ENCODE results near the gene ADAMTSL1.

DNA sequence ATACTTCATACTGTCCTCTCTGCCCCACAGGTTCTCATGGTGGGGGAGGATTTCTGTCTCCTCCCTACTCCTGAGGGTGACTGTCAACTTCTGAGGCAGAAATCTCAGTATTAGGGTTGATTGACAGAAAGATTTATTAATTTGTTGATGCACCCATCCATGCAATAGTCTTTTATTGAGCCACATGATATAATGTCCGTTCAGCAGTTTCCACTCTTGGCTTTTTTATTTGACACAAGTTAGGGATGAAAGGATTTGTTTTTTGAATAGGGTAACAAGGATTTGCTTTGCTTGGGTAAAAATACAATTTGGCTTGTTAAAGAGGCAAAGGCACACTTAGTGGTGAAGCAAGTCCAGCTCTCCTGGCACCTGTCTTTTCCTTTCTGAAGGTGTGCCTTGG is 125.0 kb downstream of the ADAMTSL1 start:
- TF ChIP-seq, protein P1, sequence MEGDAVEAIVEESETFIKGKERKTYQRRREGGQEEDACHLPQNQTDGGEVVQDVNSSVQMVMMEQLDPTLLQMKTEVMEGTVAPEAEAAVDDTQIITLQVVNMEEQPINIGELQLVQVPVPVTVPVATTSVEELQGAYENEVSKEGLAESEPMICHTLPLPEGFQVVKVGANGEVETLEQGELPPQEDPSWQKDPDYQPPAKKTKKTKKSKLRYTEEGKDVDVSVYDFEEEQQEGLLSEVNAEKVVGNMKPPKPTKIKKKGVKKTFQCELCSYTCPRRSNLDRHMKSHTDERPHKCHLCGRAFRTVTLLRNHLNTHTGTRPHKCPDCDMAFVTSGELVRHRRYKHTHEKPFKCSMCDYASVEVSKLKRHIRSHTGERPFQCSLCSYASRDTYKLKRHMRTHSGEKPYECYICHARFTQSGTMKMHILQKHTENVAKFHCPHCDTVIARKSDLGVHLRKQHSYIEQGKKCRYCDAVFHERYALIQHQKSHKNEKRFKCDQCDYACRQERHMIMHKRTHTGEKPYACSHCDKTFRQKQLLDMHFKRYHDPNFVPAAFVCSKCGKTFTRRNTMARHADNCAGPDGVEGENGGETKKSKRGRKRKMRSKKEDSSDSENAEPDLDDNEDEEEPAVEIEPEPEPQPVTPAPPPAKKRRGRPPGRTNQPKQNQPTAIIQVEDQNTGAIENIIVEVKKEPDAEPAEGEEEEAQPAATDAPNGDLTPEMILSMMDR (IDR thresholded peaks at IDR 0.05): no peak
- TF ChIP-seq EP300 (IDR thresholded peaks at IDR 0.05): no peak
